ENCODE measurements around the gene ZFPM1.

GRCh38 chr16:88412766-88413165 is 40.3 kb upstream of the ZFPM1 start:
- TF ChIP-seq POLR2A (IDR thresholded peaks at IDR 0.05) = no peak
- TF ChIP-seq, protein P1, sequence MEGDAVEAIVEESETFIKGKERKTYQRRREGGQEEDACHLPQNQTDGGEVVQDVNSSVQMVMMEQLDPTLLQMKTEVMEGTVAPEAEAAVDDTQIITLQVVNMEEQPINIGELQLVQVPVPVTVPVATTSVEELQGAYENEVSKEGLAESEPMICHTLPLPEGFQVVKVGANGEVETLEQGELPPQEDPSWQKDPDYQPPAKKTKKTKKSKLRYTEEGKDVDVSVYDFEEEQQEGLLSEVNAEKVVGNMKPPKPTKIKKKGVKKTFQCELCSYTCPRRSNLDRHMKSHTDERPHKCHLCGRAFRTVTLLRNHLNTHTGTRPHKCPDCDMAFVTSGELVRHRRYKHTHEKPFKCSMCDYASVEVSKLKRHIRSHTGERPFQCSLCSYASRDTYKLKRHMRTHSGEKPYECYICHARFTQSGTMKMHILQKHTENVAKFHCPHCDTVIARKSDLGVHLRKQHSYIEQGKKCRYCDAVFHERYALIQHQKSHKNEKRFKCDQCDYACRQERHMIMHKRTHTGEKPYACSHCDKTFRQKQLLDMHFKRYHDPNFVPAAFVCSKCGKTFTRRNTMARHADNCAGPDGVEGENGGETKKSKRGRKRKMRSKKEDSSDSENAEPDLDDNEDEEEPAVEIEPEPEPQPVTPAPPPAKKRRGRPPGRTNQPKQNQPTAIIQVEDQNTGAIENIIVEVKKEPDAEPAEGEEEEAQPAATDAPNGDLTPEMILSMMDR (IDR thresholded peaks at IDR 0.05) = no peak

All from thyroid gland (tissue), 4 donors.